Body of pancreas (tissue), 4 donors: ENCODE results near the gene ZNF420. TPM values are rescaled to one million over a fixed set of nuclear protein-coding genes. Genes with fewer than 3 reads are reported as not detected.

Experiments
- ATAC-seq: fragments of 150-250 bp; one replicate; pipeline ENCODE4 v1.9.1; 2016
- DNase-seq, 4 donors: peaks; one replicate each; pipeline ENCODE4 v3.0.0-alpha.2; 2019
- H3K27ac ChIP-seq, 4 donors: fragments of 200-600 bp; sonication (generic); 1 replicate in 3 of 4; 2 replicates in 1 of 4; pipeline versions ENCODE4 v1.5.1 to v1.6.1; 2016 to 2019; ENCODE audit warnings: mild to moderate bottlenecking in 1 of 4, mixed read lengths in 1 of 4, moderate library complexity in 1 of 4
- H3K27me3 ChIP-seq, 2 donors: fragments of 200-600 bp; sonication (generic); one replicate each; pipeline ENCODE4 v1.6.0; 2016; ENCODE audit warnings: mild to moderate bottlenecking in 1 of 2
- H3K36me3 ChIP-seq, 2 donors: fragments of 200-600 bp; sonication (generic); replicated peaks in 1 of 2; 2 replicates each; pipeline ENCODE4 v1.5.1; 2016; ENCODE audit warnings: low read depth in 2 of 2; ENCODE audit not compliant: insufficient read depth in 1 of 2
- H3K4me1 ChIP-seq: fragments of 200-600 bp; sonication (generic); one replicate; pipeline ENCODE4 v1.6.0; 2016
- H3K4me3 ChIP-seq, 2 donors: fragments of 200-600 bp; sonication (generic); 1 replicate in 1 of 2; 2 replicates in 1 of 2; pipeline ENCODE4 v1.5.1; 2016 to 2019
- H3K9me3 ChIP-seq, 3 donors: fragments of 200-600 bp; sonication (generic); 1 replicate in 2 of 3; 2 replicates in 1 of 3; pipeline ENCODE4 v1.5.1; 2016
- POLR2A ChIP-seq, 3 donors: fragments of 450-650 bp; IDR thresholded peaks; one replicate each; pipeline ENCODE4 v1.6.1; 2016; ENCODE audit warnings: antibody characterized with exemption in 3 of 3, mild to moderate bottlenecking in 2 of 3
- WGBS, 2 donors: methylation state at CpG; one replicate each; pipeline ENCODE4 v1.1.5; 2017; 5-methylcytosine and 5-hydroxymethylcytosine counted together
- intact Hi-C: fragments of 100-400 bp; cut with DNase I; formaldehyde crosslinking; loops from one replicate; pipeline ENCODE4 v1.15.1; 2023
- total RNA-seq, 2 donors: library from RNA; depleted of rRNA; stranded (reverse); fragments of >200 nt; gene quantifications; one replicate each; pipeline ENCODE4 v1.1.0, GENCODE V29; 2016
- TF ChIP-seq, protein P1 (sequence below), 7 experiments: fragments of 450-650 bp in 4 of 7; fragments of 200-600 bp in 3 of 7; sonication (generic) in 3 of 7; IDR thresholded peaks; one replicate each; pipeline ENCODE4 v1.5.1; 2016 to 2019; ENCODE audit warnings: antibody characterized with exemption in 7 of 7

ZNF420 gene
- total RNA-seq, 2 donors from 2014 or later = 2.6 to 4.4 TPM

DNA sequence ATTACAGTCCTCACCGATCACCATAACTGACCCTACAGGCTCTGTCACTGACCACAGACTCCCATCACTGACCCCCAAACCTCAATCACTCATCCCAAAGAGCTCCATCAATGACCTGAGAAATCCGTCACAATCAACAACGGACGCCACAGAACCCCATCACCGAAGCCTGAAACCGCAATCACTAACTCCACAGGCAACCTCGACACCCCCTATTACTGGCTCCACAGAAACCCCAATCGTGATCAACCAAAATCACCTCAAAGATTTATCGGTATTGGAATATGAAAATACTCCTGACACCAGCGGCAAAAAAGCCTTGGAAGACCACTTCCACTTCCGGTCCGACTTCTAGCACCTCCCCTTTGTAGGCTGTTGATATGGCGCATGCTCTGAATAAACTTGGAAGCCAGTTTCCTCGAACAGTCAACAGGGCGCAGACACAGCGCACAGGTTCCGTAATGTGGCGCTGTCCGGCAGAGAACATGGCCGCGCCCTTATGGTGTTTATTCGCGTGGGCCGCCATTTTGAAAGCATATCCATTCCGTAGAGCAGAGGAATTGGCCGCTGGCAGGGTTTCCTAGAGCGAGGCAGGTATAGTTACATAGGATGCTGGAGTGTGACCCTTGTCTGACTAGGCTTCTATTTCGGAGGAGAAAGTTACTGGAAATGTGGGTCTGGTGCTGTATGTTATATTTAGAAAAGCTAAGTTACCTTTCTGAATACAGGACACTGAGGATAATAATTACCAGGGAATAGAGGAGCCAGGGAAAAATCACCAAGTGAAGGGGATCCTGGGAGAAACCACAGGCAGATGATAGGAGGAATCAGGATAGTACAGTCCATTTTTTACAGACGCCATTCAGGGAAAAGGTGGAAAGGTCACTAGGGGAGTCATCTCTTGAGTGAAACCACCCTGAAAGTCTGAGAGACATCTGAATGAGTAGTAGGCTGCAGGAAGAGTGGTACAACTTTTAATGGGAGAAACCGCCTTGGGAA lies 94.4 kb downstream of the ZNF420 start, which contains the start of gene ZNF585A:
TSS of gene ZNF585A (minus strand) at position 328 of the 999 bp plus-strand sequence. CDS start 2,785 bp downstream, outside the sequence.
- Histone ChIP-seq H3K4me1 (peaks cover 10% of the 10 kb centered on the region), H3K36me3 (peaks cover 0 to 4% of the 10 kb centered on the region in 2 donors), H3K27me3 (no peaks in the 10 kb centered on the region), H3K27ac (peak within 1 kb of the TSS; percentile 28 to 76 (median 56)), H3K9me3 (peaks cover 0 to 13% (median 0%) of the 10 kb centered on the region in 3 donors), H3K4me3 (peak within 1 kb of the TSS; percentile 26 to 76)
- intact Hi-C loops = no loop called here
- WGBS, 2 donors = 3 to 12% methylated on average over 9 to 30 of the region's 30 CpGs
- TF ChIP-seq, protein P1, sequence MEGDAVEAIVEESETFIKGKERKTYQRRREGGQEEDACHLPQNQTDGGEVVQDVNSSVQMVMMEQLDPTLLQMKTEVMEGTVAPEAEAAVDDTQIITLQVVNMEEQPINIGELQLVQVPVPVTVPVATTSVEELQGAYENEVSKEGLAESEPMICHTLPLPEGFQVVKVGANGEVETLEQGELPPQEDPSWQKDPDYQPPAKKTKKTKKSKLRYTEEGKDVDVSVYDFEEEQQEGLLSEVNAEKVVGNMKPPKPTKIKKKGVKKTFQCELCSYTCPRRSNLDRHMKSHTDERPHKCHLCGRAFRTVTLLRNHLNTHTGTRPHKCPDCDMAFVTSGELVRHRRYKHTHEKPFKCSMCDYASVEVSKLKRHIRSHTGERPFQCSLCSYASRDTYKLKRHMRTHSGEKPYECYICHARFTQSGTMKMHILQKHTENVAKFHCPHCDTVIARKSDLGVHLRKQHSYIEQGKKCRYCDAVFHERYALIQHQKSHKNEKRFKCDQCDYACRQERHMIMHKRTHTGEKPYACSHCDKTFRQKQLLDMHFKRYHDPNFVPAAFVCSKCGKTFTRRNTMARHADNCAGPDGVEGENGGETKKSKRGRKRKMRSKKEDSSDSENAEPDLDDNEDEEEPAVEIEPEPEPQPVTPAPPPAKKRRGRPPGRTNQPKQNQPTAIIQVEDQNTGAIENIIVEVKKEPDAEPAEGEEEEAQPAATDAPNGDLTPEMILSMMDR (IDR thresholded peaks at IDR 0.05) = peak in 3 of 7 experiments; percentile 30 to 50 (median 38)
- TF ChIP-seq POLR2A (IDR thresholded peaks at IDR 0.05) = peak in 2 of 3 donors; percentile 47 to 50
- DNase-seq (peak; percentile 93 to 97 (median 96)), ATAC-seq (peak; percentile 100)

Other genes starting within 250 kb of the ZNF420 start
- 1 to 10 TPM; 1.6 to 5.7 TPM for gene ZNF790, start 240.0 kb upstream of the ZNF420 start, total RNA-seq
- gene ZNF345, start 227.6 kb upstream of the ZNF420 start, total RNA-seq = 1 to 10 TPM; 1.3 TPM
- gene ZNF829, start 162.1 kb upstream of the ZNF420 start, total RNA-seq = 1 to 10 TPM in 1 of 2 donors, under 1 TPM in 1; 0.66 to 1.6 TPM
- 1 to 10 TPM; 5.9 to 7.0 TPM for gene ZNF568, start 162.1 kb upstream of the ZNF420 start, total RNA-seq
- gene ZNF585A, start 94.3 kb downstream of the ZNF420 start, total RNA-seq = 1 to 10 TPM in 1 of 2 donors, under 1 TPM in 1; 0.99 to 9.9 TPM
- 10 to 100 TPM in 1 of 2 donors, 1 to 10 TPM in 1; 4.0 to 10.6 TPM for gene ZNF585B, start 132.1 kb downstream of the ZNF420 start, total RNA-seq
- 1 to 10 TPM; 3.6 to 6.3 TPM for gene ZNF383, start 139.8 kb downstream of the ZNF420 start, total RNA-seq